Upper lobe of right lung (tissue), 1 donor: ENCODE data around the gene CEBPA. TPM values are rescaled to one million over a fixed set of nuclear protein-coding genes. Genes with fewer than 3 reads are reported as not detected.

Experiments used
- ATAC-seq: fragments of 200-7000 bp; cut with Tn5 transposase; one replicate; pipeline ENCODE4 v1.9.1; 2020; ENCODE audit warnings: mild to moderate bottlenecking, moderate library complexity
- DNase-seq: peaks from one replicate; pipeline ENCODE4 v3.0.0-alpha.2; 2020
- H3K27ac ChIP-seq: fragments of 200-600 bp; one replicate; pipeline ENCODE4 v1.8.0; 2022
- H3K27me3 ChIP-seq: fragments of 200-600 bp; one replicate; pipeline ENCODE4 v1.8.0; 2022; ENCODE audit warnings: mild to moderate bottlenecking
- H3K36me3 ChIP-seq: fragments of 200-600 bp; one replicate; pipeline ENCODE4 v1.8.0; 2022
- H3K4me1 ChIP-seq: fragments of 200-600 bp; one replicate; pipeline ENCODE4 v1.8.0; 2022
- H3K4me3 ChIP-seq: fragments of 200-600 bp; one replicate; pipeline ENCODE4 v1.8.0; 2022; ENCODE audit warnings: mild to moderate bottlenecking
- H3K9me3 ChIP-seq: fragments of 200-600 bp; one replicate; pipeline ENCODE4 v1.8.0; 2022
- intact Hi-C: fragments of 100-400 bp; cut with DNase I; formaldehyde crosslinking; loops from one replicate; pipeline ENCODE4 v1.11.0; 2022
- total RNA-seq: library from RNA; stranded (reverse); fragmentation: NEBNext Ultra II Directional; extraction: Animal tissue kit (Norgen Biotek cat#: 25700); gene quantifications from one replicate; pipeline ENCODE4 v1.2.1, GENCODE V29; 2021
- TF ChIP-seq, protein P1 (sequence below): fragments of 200-600 bp; IDR thresholded peaks from one replicate; pipeline ENCODE4 v1.8.0; 2022; ENCODE audit warnings: antibody characterized with exemption
- donor health status: DM: no; HTN: yes; CAD: no; lungs with severe emphysema.

CEBPA gene
- total RNA-seq, 1 donor from 2014 or later = 59.1 TPM

GRCh38 chr19:33333151-33333550 lies 30.8 kb upstream of the CEBPA start:
- TF ChIP-seq, protein P1, sequence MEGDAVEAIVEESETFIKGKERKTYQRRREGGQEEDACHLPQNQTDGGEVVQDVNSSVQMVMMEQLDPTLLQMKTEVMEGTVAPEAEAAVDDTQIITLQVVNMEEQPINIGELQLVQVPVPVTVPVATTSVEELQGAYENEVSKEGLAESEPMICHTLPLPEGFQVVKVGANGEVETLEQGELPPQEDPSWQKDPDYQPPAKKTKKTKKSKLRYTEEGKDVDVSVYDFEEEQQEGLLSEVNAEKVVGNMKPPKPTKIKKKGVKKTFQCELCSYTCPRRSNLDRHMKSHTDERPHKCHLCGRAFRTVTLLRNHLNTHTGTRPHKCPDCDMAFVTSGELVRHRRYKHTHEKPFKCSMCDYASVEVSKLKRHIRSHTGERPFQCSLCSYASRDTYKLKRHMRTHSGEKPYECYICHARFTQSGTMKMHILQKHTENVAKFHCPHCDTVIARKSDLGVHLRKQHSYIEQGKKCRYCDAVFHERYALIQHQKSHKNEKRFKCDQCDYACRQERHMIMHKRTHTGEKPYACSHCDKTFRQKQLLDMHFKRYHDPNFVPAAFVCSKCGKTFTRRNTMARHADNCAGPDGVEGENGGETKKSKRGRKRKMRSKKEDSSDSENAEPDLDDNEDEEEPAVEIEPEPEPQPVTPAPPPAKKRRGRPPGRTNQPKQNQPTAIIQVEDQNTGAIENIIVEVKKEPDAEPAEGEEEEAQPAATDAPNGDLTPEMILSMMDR = no peak
- no peak overlapping the region for H3K27ac ChIP-seq
- peaks cover 7% of the 10 kb centered on the region for H3K27me3 ChIP-seq
- H3K4me3 ChIP-seq = no peak overlapping the region
- intact Hi-C loops = no loop called here
- DNase-seq (no peak), ATAC-seq (no peak)
- no peaks in the 10 kb centered on the region for H3K9me3 ChIP-seq
- H3K4me1 ChIP-seq = peaks cover 3% of the 10 kb centered on the region
- no peaks in the 10 kb centered on the region for H3K36me3 ChIP-seq

DNA sequence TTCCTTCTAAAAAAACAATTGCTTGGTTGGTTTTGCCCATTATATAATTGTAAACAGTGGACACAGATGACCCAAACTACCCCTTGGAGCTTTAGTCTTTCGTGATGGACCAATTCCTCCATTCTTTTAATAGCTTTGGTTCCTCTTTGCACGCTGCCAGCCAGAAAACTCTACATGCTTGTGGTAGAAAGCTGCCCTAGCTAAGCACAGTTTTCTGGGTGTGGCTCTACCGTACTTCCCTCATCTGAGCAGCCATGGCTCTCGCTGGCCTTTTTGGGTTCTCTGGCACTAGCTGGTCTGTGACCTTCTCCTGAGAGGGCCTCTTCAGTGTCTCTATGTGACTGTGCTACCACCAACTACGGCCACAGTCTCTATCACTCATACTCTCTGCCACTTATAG lies 29.9 kb upstream of the CEBPA start:
- peak overlapping the region; percentile 42 for H3K27ac ChIP-seq
- H3K27me3 ChIP-seq = peaks cover 7% of the 10 kb centered on the region
- TF ChIP-seq, protein P1 = no peak
- no peaks in the 10 kb centered on the region for H3K9me3 ChIP-seq
- no peak overlapping the region for H3K4me3 ChIP-seq
- no peak for DNase-seq
- peaks cover 3% of the 10 kb centered on the region for H3K4me1 ChIP-seq
- H3K36me3 ChIP-seq = no peaks in the 10 kb centered on the region
- ATAC-seq = peak; percentile 91
- intact Hi-C loops = no loop called here

GRCh38 chr19:33329736-33330135 lies 27.4 kb upstream of the CEBPA start:
- no peak overlapping the region for H3K4me3 ChIP-seq
- H3K27ac ChIP-seq = peak overlapping the region; percentile 30
- H3K27me3 ChIP-seq = peaks cover 7% of the 10 kb centered on the region
- DNase-seq (no peak), ATAC-seq (peak; percentile 64)
- no peaks in the 10 kb centered on the region for H3K36me3 ChIP-seq
- H3K9me3 ChIP-seq = peaks cover 6% of the 10 kb centered on the region
- TF ChIP-seq, protein P1 = no peak
- H3K4me1 ChIP-seq = peaks cover 3% of the 10 kb centered on the region
- intact Hi-C loops = no loop called here

DNA sequence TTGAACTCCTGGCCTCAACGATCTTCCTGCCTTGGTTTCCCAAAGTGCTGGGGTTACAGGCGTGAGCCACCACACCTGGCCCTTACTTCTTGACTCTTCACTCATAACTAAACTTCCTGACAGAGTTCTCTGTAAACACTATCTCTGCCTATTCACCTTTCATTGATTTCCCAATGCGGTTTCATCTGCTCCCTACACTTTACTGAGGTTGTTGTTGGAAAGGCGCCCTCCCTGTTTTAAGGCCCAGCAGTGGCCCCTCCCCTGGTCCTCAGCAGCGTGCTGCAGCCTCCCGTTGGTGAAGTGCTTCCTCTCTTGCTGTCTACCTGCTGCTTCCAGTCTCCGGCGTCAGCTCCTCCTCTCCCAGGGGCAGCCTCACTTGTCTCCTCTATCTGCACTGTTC lies 26.7 kb upstream of the CEBPA start:
- Histone ChIP-seq H3K9me3 (peaks cover 6% of the 10 kb centered on the region), H3K27ac (no peak overlapping the region), H3K4me1 (peaks cover 3% of the 10 kb centered on the region), H3K36me3 (no peaks in the 10 kb centered on the region), H3K27me3 (peaks cover 7% of the 10 kb centered on the region), H3K4me3 (no peak overlapping the region)
- ATAC-seq (no peak), DNase-seq (no peak)
- intact Hi-C loops = no loop called here
- TF ChIP-seq, protein P1 = no peak

- intact Hi-C loops = no loop called here
- Histone ChIP-seq H3K27ac (no peak overlapping the region), H3K27me3 (peaks cover 7% of the 10 kb centered on the region), H3K9me3 (peaks cover 6% of the 10 kb centered on the region), H3K4me3 (no peak overlapping the region), H3K36me3 (no peaks in the 10 kb centered on the region), H3K4me1 (peaks cover 1% of the 10 kb centered on the region)
- TF ChIP-seq, protein P1 = no peak
- no peak for ATAC-seq
- no peak for DNase-seq
Observed at GRCh38 chr19:33325920-33326319, 23.6 kb upstream of the CEBPA start.

GRCh38 chr19:33324628-33325027 lies 22.3 kb upstream of the CEBPA start:
- Histone ChIP-seq H3K9me3 (peaks cover 6% of the 10 kb centered on the region), H3K4me1 (no peaks in the 10 kb centered on the region), H3K27ac (no peak overlapping the region), H3K27me3 (peaks cover 7% of the 10 kb centered on the region), H3K4me3 (no peak overlapping the region), H3K36me3 (no peaks in the 10 kb centered on the region)
- ATAC-seq (no peak), DNase-seq (no peak)
- TF ChIP-seq, protein P1 = no peak
- intact Hi-C loops = no loop called here
